Measurements from ENCODE around the gene TMC7. TPM values are rescaled to one million over a fixed set of nuclear protein-coding genes. Genes with fewer than 3 reads are reported as not detected.

Gene TMC7
- total RNA-seq, 3 donors from 2014 or later: 5.4 to 12.4 (median 9.2) TPM

DNA sequence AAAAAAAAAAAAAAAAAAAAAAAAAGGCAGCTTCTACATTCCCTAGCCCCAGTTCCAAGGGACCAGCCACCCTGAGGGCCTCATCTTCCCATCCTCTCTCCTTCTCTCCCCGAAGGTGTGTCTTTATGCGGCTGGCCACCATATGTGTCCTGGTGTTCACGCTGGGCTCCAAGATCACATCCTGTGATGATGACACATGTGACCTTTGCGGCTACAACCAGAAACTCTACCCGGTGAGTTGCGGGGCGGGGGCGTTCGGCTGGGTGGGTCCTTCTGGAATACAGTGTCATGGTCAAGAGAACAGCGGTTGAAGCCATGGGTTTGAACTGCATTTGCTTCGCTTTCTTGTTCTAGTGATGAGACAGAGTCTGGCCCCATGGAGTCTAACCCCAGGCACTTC lies 61.0 kb downstream of the TMC7 start:
- no peaks in the 10 kb centered on the region for H3K4me1 ChIP-seq (ENCODE audit: low read depth)
- DNase-seq: no peak
- intact Hi-C loops (cut with DNase I, micrococcal nuclease): no loop called here
- no peak overlapping the region for H3K4me3 ChIP-seq
- H3K36me3 ChIP-seq (ENCODE audit: low read depth): peaks cover 3% of the 10 kb centered on the region
- H3K9me3 ChIP-seq: no peaks in the 10 kb centered on the region
- ATAC-seq: no peak
- TF ChIP-seq CTCF (IDR thresholded peaks at IDR 0.05): no peak

- ATAC-seq (no peak), DNase-seq (no peak)
- Histone ChIP-seq H3K9me3 (no peaks in the 10 kb centered on the region), H3K4me3 (no peak overlapping the region), H3K4me1 (ENCODE audit: low read depth) (no peaks in the 10 kb centered on the region), H3K36me3 (ENCODE audit: low read depth) (no peaks in the 10 kb centered on the region)
- no peak for TF ChIP-seq CTCF (IDR thresholded peaks at IDR 0.05)
- intact Hi-C loops (cut with DNase I, micrococcal nuclease): no loop called here
Measured at GRCh38 chr16:19046062-19046461, 62.3 kb downstream of the TMC7 start.

- no peak for ATAC-seq
- no peak for TF ChIP-seq CTCF (IDR thresholded peaks at IDR 0.05)
- intact Hi-C loops (cut with DNase I, micrococcal nuclease): no loop called here
- DNase-seq: no peak
- no peaks in the 10 kb centered on the region for H3K9me3 ChIP-seq
- H3K36me3 ChIP-seq (ENCODE audit: low read depth): no peaks in the 10 kb centered on the region
- H3K4me3 ChIP-seq: no peak overlapping the region
- no peaks in the 10 kb centered on the region for H3K4me1 ChIP-seq (ENCODE audit: low read depth)
Measured at GRCh38 chr16:19062706-19063105, 79.0 kb downstream of the TMC7 start.

- Histone ChIP-seq H3K36me3 (ENCODE audit: low read depth) (no peaks in the 10 kb centered on the region), H3K4me3 (peak overlapping the region; percentile 40), H3K4me1 (ENCODE audit: low read depth) (peaks cover 8% of the 10 kb centered on the region), H3K9me3 (no peaks in the 10 kb centered on the region)
- TF ChIP-seq CTCF (IDR thresholded peaks at IDR 0.05): no peak
- intact Hi-C loops (cut with DNase I, micrococcal nuclease): no loop called here
- ATAC-seq: no peak
- DNase-seq: peak; percentile 19 to 53 (median 31)
Measured at GRCh38 chr16:19066988-19067348, 83.2 kb downstream of the TMC7 start.

DNA sequence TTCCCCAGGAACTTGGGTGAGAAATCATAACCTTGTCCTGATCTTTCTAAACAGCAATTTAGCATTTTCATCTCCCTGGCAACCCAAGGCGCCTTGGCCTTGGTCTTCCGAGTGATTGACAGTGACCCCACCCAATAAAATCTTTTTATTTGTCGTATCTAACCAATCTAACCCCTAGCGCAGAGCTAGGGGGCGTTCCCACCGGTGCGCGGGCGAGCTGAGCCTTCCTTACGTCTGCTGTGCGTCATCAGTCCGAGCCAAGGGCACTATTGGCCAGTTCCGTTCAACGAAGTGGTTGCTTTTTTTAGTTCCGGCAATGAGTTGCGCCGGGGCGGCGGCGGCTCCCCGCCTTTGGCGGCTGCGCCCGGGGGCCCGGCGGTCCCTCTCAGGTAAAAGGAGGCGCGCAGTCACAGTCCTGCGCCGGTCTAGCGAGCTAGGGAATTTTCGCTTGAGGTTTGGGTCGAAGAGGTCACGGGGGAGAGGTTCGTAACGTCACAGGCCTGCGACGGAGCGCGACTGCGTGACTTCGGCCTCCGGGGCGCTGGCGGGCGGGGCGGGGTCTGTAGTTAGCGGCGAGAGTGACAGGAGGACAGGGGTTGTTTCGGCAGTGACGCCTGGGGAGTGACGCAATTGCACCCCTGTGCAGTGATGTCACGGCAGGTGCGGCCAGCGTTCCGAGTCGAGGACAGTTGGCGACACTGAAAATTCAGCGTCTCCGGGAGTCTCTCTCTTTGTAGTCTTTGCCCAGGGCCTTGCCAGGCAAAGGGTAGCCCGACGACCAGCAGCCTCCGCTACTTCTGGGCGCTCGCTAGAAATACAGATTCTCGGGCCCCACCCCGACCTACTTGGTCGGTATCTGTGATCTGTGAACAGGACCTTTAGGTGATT lies 83.9 kb downstream of the TMC7 start, which contains the start of gene COQ7:
Gene COQ7 (plus strand): TSS at position 266 of the 888 bp plus-strand sequence. CDS start 51 bp downstream, at position 317.
- no peaks in the 10 kb centered on the region for H3K9me3 ChIP-seq
- no peak for TF ChIP-seq CTCF (IDR thresholded peaks at IDR 0.05)
- DNase-seq (peak; percentile 99), ATAC-seq (peak; percentile 96)
- H3K4me1 ChIP-seq (ENCODE audit: low read depth): peaks cover 8% of the 10 kb centered on the region
- no peaks in the 10 kb centered on the region for H3K36me3 ChIP-seq (ENCODE audit: low read depth)
- intact Hi-C loops (cut with DNase I, micrococcal nuclease): no loop called here
- H3K4me3 ChIP-seq: peak within 1 kb of the TSS; percentile 40

All from mucosa of descending colon (tissue), 3 donors.